Activated T-cell treated with anti-CD3 and anti-CD28 coated beads, Interleukin-2, amount 50 U/mL, for 72 hours (primary cell): ENCODE results near the gene RABGAP1L. TPM values are rescaled to one million over a fixed set of nuclear protein-coding genes. Genes with fewer than 3 reads are reported as not detected.

Source experiments
- ATAC-seq, 2 donors: fragments of 150-1000 bp; cut with Tn5 transposase; replicated peaks in 1 of 2; 2 replicates each; pipeline ENCODE4 v1.10.0; 2021; ENCODE audit warnings: moderate library complexity in 2 of 2, mild to moderate bottlenecking in 1 of 2
- DNase-seq, 2 donors: peaks; one replicate each; pipeline ENCODE4 v3.0.0; 2021 to 2022; ENCODE audit warnings: mixed read lengths in 1 of 2
- H3K27ac Mint-ChIP-seq: one replicate; pipeline ENCODE4 v1.8.0; 2022; ENCODE audit warnings: mild to moderate bottlenecking, moderate library complexity, mixed read lengths
- H3K27me3 Mint-ChIP-seq: one replicate; pipeline ENCODE4 v1.8.0; 2022; ENCODE audit warnings: low read depth, mixed read lengths
- H3K36me3 Mint-ChIP-seq, 2 donors: one replicate each; pipeline ENCODE4 v1.8.0; 2022; ENCODE audit warnings: mixed read lengths in 2 of 2, mild to moderate bottlenecking in 1 of 2; ENCODE audit not compliant: insufficient read depth in 2 of 2
- H3K4me1 Mint-ChIP-seq: one replicate; pipeline ENCODE4 v1.8.0; 2022; ENCODE audit warnings: low read depth, mixed read lengths
- H3K4me3 Mint-ChIP-seq, 2 donors: one replicate each; pipeline ENCODE4 v1.8.0; 2022; ENCODE audit warnings: mild to moderate bottlenecking in 2 of 2, mixed read lengths in 2 of 2, moderate library complexity in 2 of 2
- H3K9me3 Mint-ChIP-seq, 2 donors: one replicate each; pipeline ENCODE4 v1.8.0; 2022; ENCODE audit warnings: mixed read lengths in 2 of 2
- total RNA-seq, 2 donors: library from RNA; stranded (reverse); gene quantifications; one replicate each; pipeline ENCODE4 v1.2.3, GENCODE V29; 2022

RABGAP1L gene
- total RNA-seq, 2 donors from 2014 or later, result 36.7 to 42.0 TPM

DNA sequence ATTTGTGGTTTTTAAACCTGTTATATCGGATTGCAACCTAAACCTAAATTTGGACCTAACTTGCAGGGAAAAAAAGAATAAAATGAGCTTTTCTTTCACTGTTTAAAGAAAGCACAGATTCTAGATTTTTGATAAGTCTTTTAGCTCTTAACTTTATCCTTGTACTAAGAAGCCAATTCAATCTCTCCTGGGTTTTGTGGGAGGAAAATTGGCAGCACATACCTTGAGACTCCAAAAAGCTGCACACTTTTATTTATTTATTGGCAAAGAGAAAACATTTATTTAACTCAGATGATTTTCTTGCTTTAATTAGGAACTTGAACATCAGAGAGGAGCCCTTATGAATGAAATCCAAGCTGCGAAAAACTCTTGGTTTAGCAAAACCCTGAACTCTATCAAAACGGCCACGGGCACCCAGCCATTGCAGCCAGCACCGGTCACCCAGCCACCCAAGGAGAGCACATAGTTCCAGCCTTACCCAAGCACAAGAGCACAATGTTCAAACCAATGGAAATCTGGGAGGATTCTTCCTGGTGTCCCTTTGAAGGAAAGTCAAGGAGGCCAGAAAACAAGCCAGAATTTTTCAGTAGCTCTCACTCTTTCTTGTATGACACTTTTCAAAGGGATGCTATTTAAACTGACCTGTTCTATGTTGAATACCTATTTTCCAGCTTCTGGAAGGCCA lies 830.4 kb downstream of the RABGAP1L start:
- ATAC-seq (no peak), DNase-seq (no peak)
- Mint-ChIP-seq H3K27me3 (no peaks in the 10 kb centered on the region), H3K36me3 (peaks cover 0 to 4% of the 10 kb centered on the region in 2 donors), H3K9me3 (no peaks in the 10 kb centered on the region), H3K4me1 (peaks cover 16% of the 10 kb centered on the region), H3K27ac (peak overlapping the region; percentile 90), H3K4me3 (peak overlapping the region; percentile 42 to 74)

DNA sequence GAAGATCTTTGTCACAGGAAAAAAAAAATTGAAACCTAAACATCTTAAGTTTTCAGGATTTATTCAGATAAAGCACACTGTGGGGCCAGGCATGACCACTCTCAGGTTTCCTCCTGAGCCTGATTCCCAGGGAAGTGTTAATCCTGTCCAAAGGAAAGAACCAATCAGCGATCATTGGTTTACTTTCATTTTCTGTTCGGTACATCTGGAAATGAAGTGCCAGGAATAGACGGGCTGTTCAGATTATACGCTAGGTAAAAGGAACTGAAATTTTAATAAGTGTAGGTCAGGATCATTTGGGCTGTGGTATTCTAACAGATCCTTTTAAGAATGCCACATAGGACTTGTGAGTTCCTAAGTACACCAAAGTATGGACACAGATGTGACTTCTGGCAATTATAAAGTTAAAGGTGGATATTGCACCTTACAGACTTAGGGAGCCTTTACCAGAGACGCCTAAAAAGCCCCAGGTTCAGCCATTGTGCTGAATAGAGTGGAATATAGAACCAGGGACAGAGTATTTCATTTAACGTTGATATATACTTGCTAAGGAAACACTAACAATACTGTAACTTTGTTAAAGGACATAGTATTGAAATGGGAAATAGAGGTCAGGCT lies 831.2 kb downstream of the RABGAP1L start:
- H3K36me3 Mint-ChIP-seq, result peaks cover 0 to 4% of the 10 kb centered on the region in 2 donors
- peak overlapping the region; percentile 71 to 88 for H3K4me3 Mint-ChIP-seq
- H3K27me3 Mint-ChIP-seq, result no peaks in the 10 kb centered on the region
- no peaks in the 10 kb centered on the region for H3K9me3 Mint-ChIP-seq
- H3K4me1 Mint-ChIP-seq, result peaks cover 16% of the 10 kb centered on the region
- ATAC-seq, result peak in 1 of 2 donors; percentile 79
- no peak for DNase-seq
- H3K27ac Mint-ChIP-seq, result peak overlapping the region; percentile 96

DNA sequence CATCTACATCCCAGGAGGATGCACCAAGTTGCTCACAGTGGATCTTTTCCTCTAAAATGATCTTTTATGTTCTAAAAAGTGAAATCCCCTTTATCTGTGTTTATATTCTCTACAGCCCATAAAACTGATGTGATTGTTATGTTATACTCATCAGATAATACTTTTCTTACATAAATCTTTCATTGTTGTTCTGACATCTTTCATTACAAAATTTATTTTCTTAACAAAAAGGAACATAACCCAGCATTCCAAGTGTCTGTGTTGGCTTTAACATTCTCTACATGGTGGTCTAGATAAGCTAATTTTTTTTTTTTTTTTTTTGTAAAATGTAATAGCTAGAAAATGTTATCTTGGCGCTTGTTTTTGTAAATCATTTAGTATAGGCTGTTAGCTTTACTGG lies 832.2 kb downstream of the RABGAP1L start:
- no peaks in the 10 kb centered on the region for H3K9me3 Mint-ChIP-seq
- no peak overlapping the region for H3K27ac Mint-ChIP-seq
- peaks cover 0 to 4% of the 10 kb centered on the region in 2 donors for H3K36me3 Mint-ChIP-seq
- DNase-seq, result no peak
- H3K27me3 Mint-ChIP-seq, result no peaks in the 10 kb centered on the region
- peaks cover 21% of the 10 kb centered on the region for H3K4me1 Mint-ChIP-seq
- ATAC-seq, result no peak
- no peak overlapping the region for H3K4me3 Mint-ChIP-seq

DNA sequence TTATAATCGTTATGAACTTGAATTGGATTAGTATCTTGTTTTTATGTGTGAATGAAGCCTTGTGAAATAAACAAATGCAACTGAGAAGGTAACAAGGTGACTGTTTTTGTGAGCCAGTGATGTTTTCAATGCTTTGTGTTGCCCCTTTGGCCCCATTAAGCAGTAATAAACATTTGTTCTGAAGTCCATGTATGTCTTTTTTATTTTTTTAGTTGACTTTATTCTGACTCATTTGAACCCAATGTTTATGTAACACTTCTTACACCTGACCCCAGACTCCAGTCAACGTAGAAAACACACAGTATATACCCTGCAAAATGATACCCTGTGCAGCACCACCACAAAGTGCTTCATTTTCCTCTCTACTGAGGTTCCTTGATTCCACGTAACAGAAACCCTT lies 835.8 kb downstream of the RABGAP1L start:
- Mint-ChIP-seq H3K4me1 (peaks cover 5% of the 10 kb centered on the region), H3K4me3 (no peak overlapping the region), H3K27me3 (no peaks in the 10 kb centered on the region), H3K36me3 (peaks cover 0 to 6% of the 10 kb centered on the region in 2 donors), H3K27ac (no peak overlapping the region), H3K9me3 (no peaks in the 10 kb centered on the region)
- no peak for ATAC-seq
- no peak for DNase-seq

DNA sequence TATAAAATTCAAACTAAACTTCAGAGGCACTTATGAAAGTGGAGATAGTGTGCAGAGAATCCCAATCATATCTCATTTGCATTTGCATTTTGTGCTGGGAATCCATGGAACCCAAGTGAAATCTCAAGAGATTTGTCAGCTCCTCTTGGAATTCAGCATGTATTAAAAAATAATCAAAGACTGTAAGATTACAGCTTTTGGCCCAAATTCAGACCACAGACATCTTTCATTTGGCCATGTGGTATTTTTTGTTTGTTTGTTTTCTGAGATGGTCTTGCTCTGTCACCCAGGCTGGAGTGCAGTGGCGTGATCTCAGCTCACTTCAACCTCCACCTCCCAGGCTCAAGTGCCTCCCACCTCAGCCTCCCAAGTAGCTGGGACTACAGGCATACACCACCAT lies 836.6 kb downstream of the RABGAP1L start:
- Mint-ChIP-seq H3K27ac (no peak overlapping the region), H3K9me3 (no peaks in the 10 kb centered on the region), H3K4me1 (peaks cover 5% of the 10 kb centered on the region), H3K4me3 (no peak overlapping the region), H3K27me3 (no peaks in the 10 kb centered on the region), H3K36me3 (peaks cover 0 to 11% of the 10 kb centered on the region in 2 donors)
- no peak for DNase-seq
- no peak for ATAC-seq

DNA sequence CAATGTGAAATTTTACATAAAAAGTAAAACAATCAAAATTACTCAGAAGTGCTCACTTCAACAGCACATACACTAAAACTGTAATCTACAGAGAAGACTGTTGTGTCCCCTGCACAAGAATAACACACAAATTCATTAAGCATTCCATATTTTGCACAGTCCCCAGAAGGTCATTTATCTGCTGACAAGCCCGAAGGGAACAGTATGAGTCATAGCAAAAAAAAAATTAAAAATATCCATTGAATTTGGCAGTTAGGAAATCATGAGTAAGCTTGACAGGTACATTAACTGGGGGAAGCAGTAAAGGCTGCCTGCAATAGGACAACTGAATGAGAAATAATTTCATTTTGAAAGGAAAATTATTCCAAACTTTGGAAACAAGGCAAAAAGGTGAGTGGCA lies 837.2 kb downstream of the RABGAP1L start:
- Mint-ChIP-seq H3K4me3 (no peak overlapping the region), H3K4me1 (peaks cover 9% of the 10 kb centered on the region), H3K27ac (peak overlapping the region; percentile 47), H3K9me3 (no peaks in the 10 kb centered on the region), H3K27me3 (no peaks in the 10 kb centered on the region), H3K36me3 (peaks cover 2 to 13% of the 10 kb centered on the region in 2 donors)
- DNase-seq (no peak), ATAC-seq (no peak)

DNA sequence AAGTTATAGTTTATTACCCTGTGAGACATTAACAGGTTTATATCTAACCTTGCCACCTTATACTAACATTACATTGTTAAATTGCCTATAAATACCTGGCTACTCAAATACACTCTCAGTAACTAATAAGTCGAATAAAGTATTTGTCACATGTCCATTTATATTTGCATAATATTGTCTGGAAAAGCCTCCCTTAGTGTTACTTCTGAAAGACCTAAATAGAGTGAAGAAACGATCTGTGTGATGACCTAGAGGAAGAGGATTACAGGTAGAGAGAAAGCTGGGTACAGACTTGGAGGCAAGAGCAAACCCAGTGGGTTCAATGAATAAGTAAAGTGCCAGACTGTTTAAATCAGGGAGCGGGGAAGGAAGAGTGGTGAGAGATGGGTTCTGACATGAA lies 837.7 kb downstream of the RABGAP1L start:
- peaks cover 2 to 16% of the 10 kb centered on the region in 2 donors for H3K36me3 Mint-ChIP-seq
- H3K9me3 Mint-ChIP-seq, result no peaks in the 10 kb centered on the region
- H3K4me1 Mint-ChIP-seq, result peaks cover 14% of the 10 kb centered on the region
- H3K27me3 Mint-ChIP-seq, result no peaks in the 10 kb centered on the region
- peak overlapping the region in 1 of 2 donors; percentile 10 for H3K4me3 Mint-ChIP-seq
- no peak for ATAC-seq
- DNase-seq, result no peak
- H3K27ac Mint-ChIP-seq, result peak overlapping the region; percentile 4

DNA sequence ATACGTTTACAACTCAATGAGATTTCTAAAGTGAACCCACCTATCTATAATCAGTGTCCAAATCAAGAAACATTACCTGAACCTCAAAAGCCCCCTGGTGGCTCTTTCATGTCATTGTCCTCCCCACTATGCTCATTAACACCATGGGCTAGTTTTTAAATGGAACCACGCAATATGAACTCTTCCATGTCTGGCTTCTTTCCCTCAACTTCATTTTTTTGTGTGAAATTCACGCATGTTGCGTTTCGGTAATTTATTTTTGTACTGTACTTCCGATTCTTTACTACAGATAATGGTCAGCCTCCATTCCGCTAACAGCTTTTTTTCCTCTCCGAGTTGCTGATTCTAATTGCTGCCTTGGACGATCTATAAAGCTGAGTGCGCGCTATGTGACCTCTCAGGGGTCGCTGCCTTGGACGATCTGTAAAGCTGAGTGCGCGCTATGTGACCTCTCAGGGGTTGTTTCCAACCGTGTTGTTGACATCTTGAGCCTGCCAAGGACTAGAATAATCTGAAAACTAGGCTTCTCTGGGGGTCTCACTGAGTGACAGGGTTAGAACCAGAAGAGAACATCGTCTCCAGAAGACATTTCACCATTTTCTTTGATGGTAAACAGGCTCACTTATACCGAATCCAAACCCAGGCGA lies 839.4 kb downstream of the RABGAP1L start:
- H3K9me3 Mint-ChIP-seq, result no peaks in the 10 kb centered on the region
- no peak for ATAC-seq
- H3K27ac Mint-ChIP-seq, result no peak overlapping the region
- no peak overlapping the region for H3K4me3 Mint-ChIP-seq
- peak; percentile 46 to 54 for DNase-seq
- peaks cover 6 to 22% of the 10 kb centered on the region in 2 donors for H3K36me3 Mint-ChIP-seq
- peaks cover 30% of the 10 kb centered on the region for H3K4me1 Mint-ChIP-seq
- no peaks in the 10 kb centered on the region for H3K27me3 Mint-ChIP-seq

DNA sequence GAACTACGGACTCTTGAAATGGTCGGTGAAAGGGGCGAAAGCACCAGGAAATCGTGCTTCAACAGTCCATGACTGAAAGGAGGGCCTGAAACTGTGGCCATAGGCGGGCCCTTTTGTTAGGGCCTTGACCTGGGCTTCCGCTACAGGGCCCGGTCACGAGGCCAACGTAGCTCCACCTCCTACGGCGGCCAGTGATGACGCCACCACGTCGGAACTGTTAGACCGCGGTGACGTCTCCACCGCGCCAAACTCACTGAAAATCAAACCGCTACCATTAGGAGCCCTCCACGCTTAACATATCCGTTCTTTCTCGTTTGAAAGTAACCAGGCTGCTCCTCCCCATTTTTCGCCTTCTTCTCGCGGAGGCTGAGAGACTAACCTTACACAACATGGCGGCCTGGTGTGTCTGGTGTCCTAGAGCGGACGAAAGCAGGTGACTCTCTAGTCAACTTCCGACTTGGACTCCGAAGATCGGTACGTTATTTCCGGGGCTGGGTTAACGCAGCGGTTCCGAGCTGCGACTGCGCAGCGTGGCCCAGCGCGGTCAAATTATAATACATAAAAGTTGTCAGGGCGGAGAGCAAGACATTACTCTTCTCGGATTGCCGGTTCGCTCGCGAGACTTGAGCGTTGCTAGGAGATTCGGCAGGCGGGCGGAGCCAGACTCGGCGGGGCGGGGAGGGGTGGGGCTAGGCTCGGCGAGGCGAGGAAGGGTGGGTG lies 840.1 kb downstream of the RABGAP1L start:
- peaks cover 37% of the 10 kb centered on the region for H3K4me1 Mint-ChIP-seq
- no peaks in the 10 kb centered on the region for H3K9me3 Mint-ChIP-seq
- peak; percentile 95 to 97 for DNase-seq
- H3K4me3 Mint-ChIP-seq, result no peak overlapping the region
- H3K36me3 Mint-ChIP-seq, result peaks cover 7 to 25% of the 10 kb centered on the region in 2 donors
- ATAC-seq, result peak; percentile 80 to 83
- H3K27ac Mint-ChIP-seq, result no peak overlapping the region
- no peaks in the 10 kb centered on the region for H3K27me3 Mint-ChIP-seq

DNA sequence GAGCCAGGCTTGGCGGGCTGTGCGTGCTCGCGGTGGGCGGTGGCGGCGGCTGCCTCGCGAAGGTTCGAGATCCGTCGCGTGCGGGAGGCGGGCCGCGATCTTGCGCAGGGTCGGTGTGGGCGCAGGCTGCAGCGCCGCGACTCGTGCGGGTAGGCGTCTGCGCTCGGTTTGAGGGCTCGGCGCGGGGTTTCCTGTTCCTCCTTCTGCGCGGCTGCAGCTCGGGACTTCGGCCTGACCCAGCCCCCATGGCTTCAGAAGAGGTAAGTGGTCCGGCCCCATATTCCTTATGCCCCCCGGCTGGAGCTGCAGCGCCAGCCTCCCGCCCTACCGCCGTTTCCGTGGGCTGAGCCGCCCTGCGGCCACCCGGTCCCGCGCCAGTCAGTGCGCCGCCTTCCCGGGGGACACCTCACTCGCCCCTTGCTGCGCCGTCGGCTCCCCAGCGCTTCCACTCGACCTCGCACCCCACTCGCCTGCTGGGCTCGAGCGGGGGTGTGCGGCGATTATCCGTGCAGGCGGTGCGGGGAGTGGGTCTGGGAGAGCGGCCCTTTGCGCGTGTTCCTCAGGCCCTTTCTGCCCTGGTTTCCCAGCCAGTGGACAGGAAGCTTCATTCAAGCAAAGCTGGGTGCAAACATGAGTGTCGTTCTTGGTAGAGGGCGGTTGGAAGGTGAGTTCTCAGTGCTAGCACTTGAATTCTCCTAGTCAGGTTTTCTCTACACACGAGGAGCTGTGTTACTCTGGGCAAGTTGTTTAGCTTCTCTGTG lies 840.8 kb downstream of the RABGAP1L start, which contains the start of gene CACYBP:
Gene CACYBP, plus strand, starts transcription at position 12 of the 761 bp plus-strand sequence. Its CDS starts 234 bp downstream, at position 246.
- Mint-ChIP-seq H3K27me3 (no peaks in the 10 kb centered on the region), H3K36me3 (peaks cover 9 to 28% of the 10 kb centered on the region in 2 donors), H3K9me3 (no peaks in the 10 kb centered on the region), H3K27ac (peak within 1 kb of the TSS; percentile 96), H3K4me1 (peaks cover 42% of the 10 kb centered on the region), H3K4me3 (no peak within 1 kb of the TSS)
- DNase-seq (peak in 1 of 2 donors; percentile 47), ATAC-seq (peak; percentile 1 to 3)

DNA sequence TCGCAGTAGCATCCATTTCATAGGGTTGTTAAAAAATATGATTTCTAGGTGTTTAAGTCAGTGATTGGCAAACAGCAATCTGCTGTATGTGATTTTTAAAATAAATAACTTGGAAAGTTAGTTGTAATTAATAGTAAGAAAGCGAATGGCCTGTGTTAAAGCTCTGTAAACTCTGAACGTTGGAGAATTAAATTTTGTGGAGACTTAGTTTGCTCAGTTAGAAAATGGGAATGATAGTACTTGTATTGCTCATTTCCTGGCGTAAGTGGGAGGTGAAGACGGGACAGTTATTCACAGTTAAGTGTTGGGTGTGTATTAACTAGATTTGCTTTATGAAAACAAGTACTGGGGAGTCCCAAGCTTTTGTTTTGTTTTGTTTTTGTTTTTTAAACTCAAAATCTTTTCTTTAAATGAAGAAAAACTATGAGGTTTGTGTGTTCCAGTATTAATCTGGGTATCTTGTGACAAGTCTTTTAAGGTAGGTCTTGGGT lies 841.4 kb downstream of the RABGAP1L start:
- peaks cover 12 to 34% of the 10 kb centered on the region in 2 donors for H3K36me3 Mint-ChIP-seq
- peaks cover 48% of the 10 kb centered on the region for H3K4me1 Mint-ChIP-seq
- no peaks in the 10 kb centered on the region for H3K27me3 Mint-ChIP-seq
- no peaks in the 10 kb centered on the region for H3K9me3 Mint-ChIP-seq
- DNase-seq, result no peak
- peak overlapping the region; percentile 96 for H3K27ac Mint-ChIP-seq
- no peak for ATAC-seq
- H3K4me3 Mint-ChIP-seq, result no peak overlapping the region

DNA sequence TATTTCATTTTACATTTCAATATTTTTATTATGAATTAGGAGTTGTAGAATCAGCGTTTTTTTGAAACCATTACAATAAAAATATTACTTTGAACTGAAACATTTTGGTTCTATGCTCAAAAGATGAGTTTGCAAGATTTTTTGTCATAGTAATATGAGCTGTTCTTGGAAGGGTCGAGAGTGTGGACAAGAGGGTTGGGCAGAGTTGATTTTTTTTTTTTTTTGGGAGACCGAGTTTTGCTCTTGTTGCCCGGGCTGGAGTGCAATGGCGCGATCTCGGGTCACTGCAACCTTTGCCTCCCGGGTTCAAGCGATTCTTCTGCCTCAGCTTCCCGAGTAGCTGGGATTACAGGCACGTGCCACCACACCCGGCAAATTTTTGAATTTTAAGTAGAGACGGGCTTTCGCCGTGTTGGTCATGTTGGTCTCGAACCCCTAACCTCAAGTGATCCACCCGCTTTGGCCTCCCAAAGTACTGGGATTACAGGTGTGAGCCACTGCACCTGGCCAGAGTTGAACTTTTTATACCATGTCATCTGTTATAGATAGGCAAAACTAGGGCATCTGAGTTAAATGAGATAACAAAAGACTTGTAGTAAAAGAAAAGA lies 843.7 kb downstream of the RABGAP1L start:
- Mint-ChIP-seq H3K27ac (peak overlapping the region; percentile 99), H3K27me3 (no peaks in the 10 kb centered on the region), H3K9me3 (no peaks in the 10 kb centered on the region), H3K4me3 (peak overlapping the region in 1 of 2 donors; percentile 90), H3K36me3 (peaks cover 15 to 42% of the 10 kb centered on the region in 2 donors), H3K4me1 (peaks cover 44% of the 10 kb centered on the region)
- DNase-seq, result no peak
- ATAC-seq, result no peak
